Loucy (cell line): ENCODE measurements around the gene PAX1.

Experiments
- H2AFZ ChIP-seq: fragments of 200-600 bp; sonication (generic); 2 replicates; pipeline ENCODE4 v1.6.0; 2016; ENCODE audit warnings: antibody characterized with exemption, mild to moderate bottlenecking, low read length, moderate library complexity
- H3F3A ChIP-seq: fragments of 200-600 bp; 2 replicates; pipeline ENCODE4 v1.6.0; 2016; ENCODE audit warnings: antibody characterized with exemption, low read depth, mild to moderate bottlenecking
- H3K27me3 ChIP-seq: fragments of 200-600 bp; sonication (generic); 2 replicates; pipeline ENCODE4 v1.6.1; 2014; ENCODE audit warnings: low read length, mild to moderate bottlenecking; ENCODE audit not compliant: insufficient read depth, poor library complexity, severe bottlenecking
- H3K36me3 ChIP-seq: fragments of 200-600 bp; sonication (generic); 2 replicates; pipeline ENCODE4 v1.6.1; 2016; ENCODE audit warnings: low read length; ENCODE audit not compliant: insufficient read depth
- H3K4me1 ChIP-seq: fragments of 200-600 bp; sonication (generic); 2 replicates; pipeline ENCODE4 v1.5.1; 2014; ENCODE audit warnings: low read length, mild to moderate bottlenecking; ENCODE audit not compliant: insufficient read depth, poor library complexity, severe bottlenecking
- H3K4me2 ChIP-seq: fragments of 200-600 bp; sonication (generic); 2 replicates; pipeline ENCODE4 v1.6.0; 2014; ENCODE audit warnings: antibody characterized with exemption, low read length, low read depth, mild to moderate bottlenecking; ENCODE audit not compliant: poor library complexity, severe bottlenecking
- H3K4me3 ChIP-seq: fragments of 200-600 bp; sonication (generic); 2 replicates; pipeline ENCODE4 v1.5.1; 2014; ENCODE audit warnings: low read length, mild to moderate bottlenecking, mixed read lengths; ENCODE audit not compliant: poor library complexity, severe bottlenecking
- H3K79me2 ChIP-seq: fragments of 200-600 bp; sonication (generic); 2 replicates; pipeline ENCODE4 v1.6.1; 2014; ENCODE audit warnings: low read length; ENCODE audit not compliant: insufficient read depth
- H3K9ac ChIP-seq: fragments of 200-600 bp; sonication (generic); 2 replicates; pipeline ENCODE4 v1.6.0; 2014; ENCODE audit warnings: mild to moderate bottlenecking, low read depth, low read length, moderate library complexity; ENCODE audit not compliant: poor library complexity, severe bottlenecking
- H3K9me2 ChIP-seq: fragments of 200-600 bp; sonication (generic); replicated peaks from 2 replicates; pipeline ENCODE4 v1.6.1; 2016; ENCODE audit warnings: low read depth, low read length, mixed read lengths
- H3K9me3 ChIP-seq: fragments of 200-600 bp; sonication (generic); 2 replicates; pipeline ENCODE4 v1.6.1; 2014; ENCODE audit warnings: mild to moderate bottlenecking, antibody characterized with exemption, low read length, low read depth; ENCODE audit not compliant: insufficient read depth
- H4K20me1 ChIP-seq: fragments of 200-600 bp; sonication (generic); 2 replicates; pipeline ENCODE4 v1.6.0; 2014; ENCODE audit warnings: antibody characterized with exemption, low read length, mild to moderate bottlenecking; ENCODE audit not compliant: insufficient read depth, poor library complexity, severe bottlenecking
- EZH2phosphoT487 ChIP-seq: fragments of 200-600 bp; IDR thresholded peaks from 2 replicates; pipeline ENCODE4 v1.6.1; 2018; ENCODE audit warnings: antibody characterized with exemption, mild to moderate bottlenecking, moderate library complexity, borderline replicate concordance
- TF ChIP-seq, protein P1 (sequence below): fragments of 200-600 bp; sonication (generic); conservative IDR thresholded peaks from 2 replicates; pipeline ENCODE4 v1.5.1; 2014; ENCODE audit warnings: mild to moderate bottlenecking, antibody characterized with exemption, low read length

PAX1 gene

DNA sequence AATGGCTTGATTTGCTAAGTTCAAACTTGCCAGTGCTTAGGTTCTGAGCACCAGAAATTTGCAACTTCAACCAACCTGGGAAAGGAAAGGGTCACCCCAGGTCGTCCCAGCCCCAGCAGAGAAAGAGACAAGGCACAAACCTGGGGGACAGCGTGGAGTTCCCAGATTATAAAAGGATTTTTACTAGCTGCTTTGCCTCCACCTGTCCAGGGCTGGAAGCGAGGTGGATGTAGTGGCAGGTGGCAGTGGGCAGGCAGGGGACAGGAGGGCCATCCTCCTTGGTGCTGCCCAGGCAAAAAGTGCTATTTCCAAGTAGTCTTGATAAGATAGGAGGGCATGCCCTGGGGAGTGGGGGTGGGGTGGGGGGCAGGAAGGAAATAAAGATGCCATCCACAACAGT, 4.9 kb downstream of the PAX1 start:
- H3K9ac ChIP-seq: no peak overlapping the region
- H3K4me3 ChIP-seq: no peak overlapping the region
- no peaks in the 10 kb centered on the region for H3K9me3 ChIP-seq
- TF ChIP-seq EZH2phosphoT487: no peak
- TF ChIP-seq, protein P1, sequence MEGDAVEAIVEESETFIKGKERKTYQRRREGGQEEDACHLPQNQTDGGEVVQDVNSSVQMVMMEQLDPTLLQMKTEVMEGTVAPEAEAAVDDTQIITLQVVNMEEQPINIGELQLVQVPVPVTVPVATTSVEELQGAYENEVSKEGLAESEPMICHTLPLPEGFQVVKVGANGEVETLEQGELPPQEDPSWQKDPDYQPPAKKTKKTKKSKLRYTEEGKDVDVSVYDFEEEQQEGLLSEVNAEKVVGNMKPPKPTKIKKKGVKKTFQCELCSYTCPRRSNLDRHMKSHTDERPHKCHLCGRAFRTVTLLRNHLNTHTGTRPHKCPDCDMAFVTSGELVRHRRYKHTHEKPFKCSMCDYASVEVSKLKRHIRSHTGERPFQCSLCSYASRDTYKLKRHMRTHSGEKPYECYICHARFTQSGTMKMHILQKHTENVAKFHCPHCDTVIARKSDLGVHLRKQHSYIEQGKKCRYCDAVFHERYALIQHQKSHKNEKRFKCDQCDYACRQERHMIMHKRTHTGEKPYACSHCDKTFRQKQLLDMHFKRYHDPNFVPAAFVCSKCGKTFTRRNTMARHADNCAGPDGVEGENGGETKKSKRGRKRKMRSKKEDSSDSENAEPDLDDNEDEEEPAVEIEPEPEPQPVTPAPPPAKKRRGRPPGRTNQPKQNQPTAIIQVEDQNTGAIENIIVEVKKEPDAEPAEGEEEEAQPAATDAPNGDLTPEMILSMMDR: no peak
- H3K4me2 ChIP-seq: no peak overlapping the region
- H3K4me1 ChIP-seq: no peaks in the 10 kb centered on the region
- no peak overlapping the region for H2AFZ ChIP-seq
- H3K9me2 ChIP-seq: no peaks in the 10 kb centered on the region
- H3K36me3 ChIP-seq: no peaks in the 10 kb centered on the region
- H4K20me1 ChIP-seq: no peaks in the 10 kb centered on the region
- no peaks in the 10 kb centered on the region for H3F3A ChIP-seq
- no peaks in the 10 kb centered on the region for H3K27me3 ChIP-seq
- no peaks in the 10 kb centered on the region for H3K79me2 ChIP-seq

- no peaks in the 10 kb centered on the region for H4K20me1 ChIP-seq
- H3K79me2 ChIP-seq: no peaks in the 10 kb centered on the region
- H3K9me3 ChIP-seq: no peaks in the 10 kb centered on the region
- TF ChIP-seq, protein P1: no peak
- H3K4me3 ChIP-seq: no peak overlapping the region
- H3K4me2 ChIP-seq: no peak overlapping the region
- H3F3A ChIP-seq: no peaks in the 10 kb centered on the region
- no peaks in the 10 kb centered on the region for H3K9me2 ChIP-seq
- H2AFZ ChIP-seq: no peak overlapping the region
- no peaks in the 10 kb centered on the region for H3K36me3 ChIP-seq
- H3K9ac ChIP-seq: no peak overlapping the region
- H3K27me3 ChIP-seq: no peaks in the 10 kb centered on the region
- H3K4me1 ChIP-seq: no peaks in the 10 kb centered on the region
Observed at GRCh38 chr20:21710863-21711431, 5.5 kb downstream of the PAX1 start.

- Histone ChIP-seq H3K27me3 (no peaks in the 10 kb centered on the region), H3K4me1 (no peaks in the 10 kb centered on the region), H4K20me1 (no peaks in the 10 kb centered on the region), H2AFZ (no peak overlapping the region), H3F3A (no peaks in the 10 kb centered on the region), H3K9me3 (no peaks in the 10 kb centered on the region), H3K4me2 (no peak overlapping the region), H3K9ac (no peak overlapping the region), H3K79me2 (no peaks in the 10 kb centered on the region), H3K4me3 (no peak overlapping the region), H3K36me3 (no peaks in the 10 kb centered on the region), H3K9me2 (no peaks in the 10 kb centered on the region)
- no peak for TF ChIP-seq EZH2phosphoT487
- TF ChIP-seq, protein P1: no peak
Observed at GRCh38 chr20:21712443-21713059, 7.1 kb downstream of the PAX1 start.
